ENCODE results near the gene KCP.

The KCP gene

DNA sequence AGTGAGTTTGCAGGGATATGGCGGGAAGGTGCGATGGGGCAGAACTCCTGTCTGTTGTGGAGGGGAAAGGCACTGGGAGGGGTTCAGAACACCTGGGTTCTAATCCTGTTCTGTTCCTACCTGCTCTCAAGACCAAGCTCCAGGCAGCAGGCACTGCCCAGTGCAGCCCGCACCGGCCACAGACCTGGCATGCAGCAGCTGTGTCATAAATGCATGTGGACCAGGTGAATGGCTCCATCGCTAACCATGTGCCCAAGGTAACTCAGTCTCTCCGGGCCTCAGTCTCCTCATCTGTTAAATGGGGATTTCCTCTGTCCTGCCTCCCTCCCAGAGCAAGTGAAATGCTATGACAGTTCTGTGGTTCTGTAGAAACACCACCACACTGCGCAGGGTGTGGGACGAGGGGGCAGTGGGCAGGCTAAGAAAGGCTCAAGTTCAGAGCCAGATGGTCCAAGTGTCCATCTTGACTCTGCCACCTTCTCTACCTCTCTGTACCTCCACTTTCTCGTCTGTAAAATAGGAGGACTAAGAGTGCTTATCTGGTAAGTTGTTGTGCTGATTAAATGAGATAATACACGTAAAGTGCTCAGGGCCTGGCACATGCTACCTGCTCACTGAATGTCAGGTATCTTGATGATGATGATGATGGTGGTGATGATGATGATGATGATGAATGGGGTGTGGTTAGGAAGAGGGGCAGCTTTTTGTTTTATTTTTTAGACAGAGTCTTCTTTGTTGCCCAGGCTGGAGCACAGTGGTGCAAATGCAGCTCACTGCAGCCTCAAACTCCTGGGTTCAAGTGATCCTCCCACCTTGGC lies 24.9 kb downstream of the KCP start:
- DNase-seq: no peak

DNA sequence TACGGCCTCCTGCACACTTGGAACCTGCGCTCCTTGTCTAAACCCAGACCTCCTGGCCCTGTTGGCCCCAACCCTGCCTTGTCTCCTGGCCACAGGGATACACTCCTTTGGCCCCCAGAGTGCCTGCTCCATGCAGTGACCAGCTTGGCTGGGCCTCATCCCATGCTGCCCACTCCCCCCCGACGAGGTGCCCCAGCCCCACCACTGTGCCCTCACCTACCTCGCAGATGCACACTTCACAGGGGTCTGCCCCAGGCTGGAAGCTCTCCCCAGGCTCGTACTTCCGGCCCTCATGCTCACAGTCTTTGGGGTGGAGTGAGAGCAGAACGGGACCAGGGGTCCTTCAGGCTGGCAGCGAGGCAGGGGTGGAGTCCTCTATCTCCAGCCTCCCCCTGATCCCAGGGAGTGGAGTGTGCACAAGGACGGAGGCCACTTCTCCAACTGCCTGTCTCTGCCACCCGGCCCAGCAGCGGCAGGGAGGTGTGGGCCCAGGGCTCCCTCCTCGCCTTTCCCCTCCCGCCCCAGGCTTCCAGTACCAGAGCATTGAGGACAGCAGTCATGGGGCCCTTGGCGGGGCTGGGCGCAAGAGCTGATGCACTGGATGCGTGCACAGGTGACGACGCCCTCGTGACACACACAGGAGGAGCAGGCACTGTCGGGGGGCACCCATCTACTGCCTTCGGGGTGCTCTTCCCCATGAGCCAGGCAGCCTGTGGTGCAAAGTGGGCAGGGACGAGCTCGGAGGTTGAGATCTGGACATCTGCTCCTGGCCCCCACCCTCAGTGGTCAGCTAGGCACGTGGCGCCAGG lies 25.7 kb downstream of the KCP start:
- no peak for DNase-seq

DNA sequence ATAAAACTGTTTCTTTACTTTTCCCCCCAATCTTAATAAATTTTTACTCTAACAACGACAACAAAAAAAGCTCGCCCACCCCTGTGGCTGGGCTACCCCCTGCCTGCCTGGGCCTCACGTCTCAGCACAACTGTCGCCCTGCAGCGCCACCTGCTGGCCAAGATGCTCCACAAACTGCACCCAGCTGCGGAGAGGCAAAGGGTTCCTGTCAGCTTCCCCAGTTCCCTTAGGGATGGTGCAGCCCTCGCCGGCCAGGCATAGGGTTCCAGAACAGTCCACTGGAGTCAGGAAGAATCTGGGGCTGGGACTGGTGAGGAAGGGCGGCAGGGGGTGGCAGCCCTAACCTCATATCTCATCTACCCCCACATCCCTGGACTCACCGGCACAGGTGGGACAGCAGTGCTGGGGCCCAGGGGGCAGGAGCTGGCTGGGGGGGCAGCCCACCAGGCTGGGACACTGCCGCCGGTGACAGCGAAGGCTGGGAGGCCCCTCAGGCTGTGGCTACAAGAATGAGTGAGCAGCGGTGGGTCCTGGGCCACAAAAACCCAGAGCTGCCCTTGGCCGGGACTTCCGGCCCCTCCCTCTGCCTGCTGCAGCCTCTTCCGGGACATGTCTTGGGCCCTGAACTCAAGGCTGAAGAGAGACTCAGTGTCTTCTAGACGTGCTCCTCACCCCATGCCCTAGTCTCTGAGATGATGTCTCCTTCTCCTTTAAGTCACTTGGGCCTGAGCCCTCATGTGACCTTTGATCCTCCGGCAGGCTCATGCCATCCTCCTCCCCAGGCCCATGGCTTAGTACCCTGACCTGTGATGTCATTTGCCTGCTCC lies 26.7 kb downstream of the KCP start:
- DNase-seq: peak; percentile 44

DNA sequence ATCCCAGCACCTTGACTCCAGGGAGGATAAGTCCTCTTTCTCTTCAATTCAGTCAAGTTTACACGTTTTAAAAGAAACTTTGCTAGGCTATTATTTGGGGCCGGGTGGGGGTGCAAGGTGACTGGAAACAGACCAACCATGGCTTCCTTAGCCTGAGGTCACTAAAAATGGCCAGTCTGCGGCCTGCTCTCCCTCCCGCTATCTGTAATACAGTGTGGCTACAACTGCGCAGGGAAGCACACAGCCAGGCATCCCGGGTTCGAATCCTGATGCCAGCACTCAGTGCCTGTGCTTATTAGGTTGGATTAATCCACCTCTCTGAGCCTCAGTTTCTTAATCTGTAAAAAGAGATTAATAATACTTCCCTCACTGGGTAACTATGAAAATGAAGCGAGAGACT lies 28.4 kb downstream of the KCP start:
- DNase-seq: no peak

DNA sequence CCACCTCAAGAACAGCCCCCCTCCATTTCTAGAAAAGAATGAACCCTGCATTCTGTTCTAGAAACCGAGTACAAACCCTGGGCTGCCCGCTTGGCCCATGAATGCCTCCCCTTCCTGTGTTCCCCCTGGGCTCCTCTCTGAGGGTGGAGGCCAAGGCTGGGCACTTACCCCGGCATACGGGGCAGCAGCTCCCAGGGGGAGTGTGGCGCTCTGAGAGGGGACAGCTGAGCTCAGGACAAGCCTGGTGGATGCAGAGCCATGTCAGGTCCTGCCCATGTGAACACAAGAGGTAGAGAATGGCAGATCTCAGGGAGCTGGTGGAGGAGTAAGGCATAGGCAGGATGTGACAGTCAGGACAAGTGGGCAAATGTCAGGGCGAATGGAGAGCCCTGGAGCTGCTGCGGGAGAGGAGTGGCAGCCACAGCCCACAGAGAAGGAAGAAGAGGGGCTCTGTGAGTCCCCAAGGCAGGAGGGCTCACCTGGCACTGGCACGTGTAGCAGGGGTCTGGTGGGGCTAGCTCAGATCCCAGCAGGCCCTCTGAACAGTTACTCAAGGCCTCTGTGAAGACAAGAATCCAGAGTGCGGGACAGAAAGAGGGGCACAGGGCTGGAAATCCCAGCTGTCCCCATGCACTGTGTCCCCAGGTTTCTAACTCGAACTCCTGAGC lies 28.9 kb downstream of the KCP start:
- no peak for DNase-seq

DNA sequence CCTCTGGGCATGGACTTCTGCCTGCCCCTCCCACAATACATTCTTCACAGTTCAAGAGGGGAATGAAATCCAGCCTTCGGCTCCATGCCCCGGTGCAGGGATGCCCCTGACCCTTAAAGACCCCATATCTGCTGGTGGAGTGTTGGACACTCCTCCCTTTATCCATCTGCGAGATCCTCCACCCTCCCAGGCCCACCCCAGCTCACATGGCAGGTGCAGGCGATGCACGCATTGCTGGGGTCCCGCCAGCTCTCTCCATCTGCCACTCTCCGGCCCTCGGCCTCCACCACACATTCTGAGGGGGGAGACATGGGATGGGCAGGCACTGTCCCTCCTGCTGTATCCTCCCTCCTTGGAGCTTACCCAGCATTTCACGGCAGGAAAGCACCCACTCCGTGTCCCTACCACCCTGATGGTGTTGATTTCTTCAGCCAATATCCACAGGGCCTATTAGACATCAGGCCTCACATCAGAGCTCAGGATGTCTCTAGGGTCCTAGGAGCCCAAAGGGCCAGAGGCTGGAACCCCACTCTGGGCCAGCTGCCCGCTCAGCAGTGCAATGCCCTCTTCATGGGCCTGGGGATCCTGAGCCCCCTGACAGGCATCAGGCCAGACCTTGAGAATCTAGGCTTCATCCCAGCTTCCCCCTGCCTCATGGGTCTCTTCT lies 29.6 kb downstream of the KCP start:
- DNase-seq: no peak

DNA sequence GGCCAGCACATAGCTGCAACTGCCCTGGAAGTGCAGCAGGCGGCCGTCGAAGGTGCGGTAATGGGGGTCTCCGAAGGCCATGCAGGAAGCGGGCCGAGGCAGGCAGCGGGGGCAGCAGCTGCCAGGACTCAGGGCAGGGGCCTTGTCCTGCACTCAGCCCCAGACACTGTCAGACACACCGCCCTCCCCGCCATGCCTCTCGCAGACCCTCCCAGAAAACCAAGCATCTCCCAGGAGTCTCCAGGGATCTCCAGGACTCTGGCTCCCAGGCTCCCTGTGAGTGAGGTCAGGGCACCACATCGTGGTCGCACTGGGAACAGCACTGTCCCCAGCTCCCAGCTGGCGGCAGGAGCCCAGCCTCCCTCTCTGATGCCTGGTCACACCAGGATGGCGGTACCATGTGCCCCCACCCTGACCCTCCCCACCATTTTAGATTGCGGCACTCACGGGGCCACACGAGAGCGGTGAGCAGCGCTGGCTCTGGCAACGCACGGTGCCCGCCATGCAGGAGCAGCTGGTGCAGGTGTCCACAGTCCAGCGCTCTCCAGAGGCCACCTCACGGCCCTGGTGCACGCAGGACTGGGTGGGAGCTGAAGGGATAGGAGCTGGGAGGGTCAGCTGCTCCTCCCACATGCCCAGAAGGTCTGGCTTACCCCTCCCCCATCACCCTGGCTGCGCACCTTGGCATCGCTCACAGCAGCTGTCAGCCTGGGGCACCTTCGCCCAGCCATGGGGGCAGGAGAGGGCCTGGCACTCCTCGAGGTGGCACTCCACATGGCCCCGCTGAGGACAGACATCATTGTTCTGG lies 30.4 kb downstream of the KCP start:
- DNase-seq: peak; percentile 55

DNA sequence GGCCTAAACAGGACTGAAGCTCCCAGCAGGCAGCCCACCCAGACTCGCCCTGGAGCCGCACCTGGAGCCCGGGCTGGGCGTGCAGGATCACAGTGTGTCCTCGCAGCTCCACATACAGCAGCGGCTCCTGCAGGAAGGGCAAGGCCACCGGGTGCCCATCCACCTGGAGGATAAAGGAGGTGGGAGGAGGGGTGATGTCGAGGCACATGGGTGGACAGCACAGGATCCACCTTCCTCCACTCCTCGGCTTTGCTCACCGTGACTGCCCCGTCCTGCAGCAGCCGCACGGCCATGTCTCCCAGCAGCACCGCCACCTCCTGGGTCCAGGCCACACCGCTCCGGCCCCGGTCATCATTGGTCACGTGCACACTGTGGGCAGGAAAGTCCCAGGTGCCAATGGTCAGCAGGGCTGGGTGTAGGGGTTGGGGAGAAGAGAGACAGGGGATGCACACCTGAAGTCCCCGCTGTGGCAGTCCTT lies 31.0 kb downstream of the KCP start:
- DNase-seq: no peak

DNA sequence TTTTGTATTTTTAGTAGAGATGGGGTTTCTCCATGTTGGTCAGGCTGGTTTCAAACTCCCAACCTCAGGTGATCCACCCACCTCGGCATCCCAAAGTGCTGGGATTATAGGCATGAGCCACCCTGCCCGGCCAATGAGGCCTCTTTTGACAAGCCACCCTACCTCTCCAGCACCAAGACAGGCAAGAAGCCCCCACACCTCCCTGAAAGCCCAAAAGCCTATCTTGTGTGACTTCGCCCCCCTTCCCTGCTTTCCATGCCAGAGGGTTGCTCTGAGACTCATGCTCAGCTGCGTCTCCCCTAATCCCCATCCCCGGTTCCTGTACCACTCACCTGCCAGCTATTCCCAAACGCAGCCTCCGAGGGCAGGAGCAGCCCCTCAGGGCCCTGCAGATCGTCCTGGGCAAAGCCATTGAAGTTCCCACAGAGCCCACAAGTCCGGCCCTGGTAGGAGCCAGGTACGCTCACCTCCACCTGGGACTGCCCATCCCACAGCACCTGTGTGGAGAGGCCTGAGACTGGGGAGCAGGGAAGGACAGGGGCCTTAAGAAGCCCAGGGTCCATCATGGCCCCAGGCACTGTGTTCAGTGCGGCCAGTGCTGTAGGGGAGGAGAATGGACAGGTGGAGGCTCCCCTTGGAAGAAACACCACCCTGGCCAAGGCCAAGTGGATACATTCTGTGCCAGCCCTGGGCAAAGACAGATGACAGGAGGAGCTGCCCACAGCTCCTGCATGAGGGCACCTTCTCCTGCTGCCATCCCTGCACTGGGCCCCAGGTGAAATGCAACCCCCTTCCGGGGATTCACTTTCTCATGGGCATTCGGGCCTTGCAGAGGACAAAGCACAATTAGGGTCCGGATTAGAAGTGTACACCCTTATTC lies 32.0 kb downstream of the KCP start:
- DNase-seq: no peak

DNA sequence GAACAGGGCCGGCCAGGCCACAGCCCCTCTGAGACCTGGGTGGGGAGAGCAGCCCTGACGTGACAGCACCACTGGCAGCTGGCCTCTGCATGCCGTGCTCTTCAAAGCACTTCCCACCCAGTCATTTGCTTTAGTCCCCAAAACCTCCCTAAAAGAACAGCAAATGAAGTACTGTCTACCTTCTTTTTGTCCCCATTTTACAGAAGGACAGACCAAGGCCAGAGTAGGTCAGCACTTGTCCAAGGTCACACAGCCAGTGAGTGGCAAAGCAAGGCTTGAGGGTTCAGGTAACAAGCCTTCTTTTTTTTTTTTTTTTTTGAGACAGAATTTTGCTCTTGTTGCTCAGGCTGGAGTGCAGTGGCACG lies 32.8 kb downstream of the KCP start:
- DNase-seq: no peak

DNA sequence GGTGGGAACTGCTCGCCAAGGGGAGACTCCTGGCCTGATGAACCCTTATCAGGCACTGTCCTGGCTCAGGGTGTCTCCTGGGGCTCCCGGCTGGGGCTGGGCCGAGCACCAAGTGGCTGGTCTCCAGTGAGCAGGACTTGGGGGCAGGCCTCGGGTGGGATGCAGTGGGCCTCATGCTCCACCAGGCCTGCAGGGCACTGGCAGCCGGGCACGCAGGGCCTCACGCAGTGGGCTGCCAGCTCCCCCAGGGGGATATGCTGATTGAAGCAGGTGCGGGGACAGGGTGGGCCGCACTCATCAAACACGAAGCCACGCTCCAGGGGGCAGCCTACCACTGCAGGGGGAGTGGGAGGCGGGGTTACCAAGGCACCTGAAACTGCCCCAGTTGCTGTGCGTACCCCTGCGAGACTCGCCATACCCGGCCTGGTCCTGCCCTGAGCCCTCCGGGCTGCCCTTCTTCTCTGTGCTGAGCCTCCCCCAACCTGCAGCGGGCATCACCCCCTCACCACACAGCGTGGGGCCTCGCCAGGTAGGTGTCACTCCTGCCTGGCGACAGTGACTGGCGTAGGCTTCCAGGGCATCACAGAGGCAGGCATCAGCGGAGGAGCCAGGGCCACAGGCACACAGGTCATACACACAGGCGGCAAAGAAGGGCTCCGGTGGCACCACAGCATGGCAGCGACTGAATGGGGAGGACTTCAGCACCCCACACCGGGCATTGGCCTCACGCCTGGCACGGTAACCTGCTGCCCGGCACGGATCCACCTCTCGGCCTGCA lies 33.3 kb downstream of the KCP start:
- DNase-seq: no peak

DNA sequence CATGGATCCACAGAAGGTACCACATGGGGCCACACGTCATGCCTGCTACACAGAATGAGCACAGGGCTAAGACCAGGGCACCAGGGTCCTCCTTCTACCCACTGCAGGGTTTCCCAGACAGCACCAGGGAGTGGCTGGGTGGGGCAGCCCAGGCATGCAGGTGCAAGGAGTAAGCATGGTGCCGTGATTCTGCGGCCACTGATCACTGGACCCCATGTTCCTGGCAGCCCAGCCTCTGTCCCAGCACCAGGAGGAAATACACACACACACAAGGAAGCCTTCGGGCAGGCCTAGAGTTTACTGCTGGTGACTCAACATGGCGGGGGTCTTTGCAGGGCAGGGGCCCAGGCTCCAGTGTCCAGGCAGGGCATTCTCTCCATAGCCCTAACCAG lies 33.9 kb downstream of the KCP start:
- DNase-seq: no peak

DNA sequence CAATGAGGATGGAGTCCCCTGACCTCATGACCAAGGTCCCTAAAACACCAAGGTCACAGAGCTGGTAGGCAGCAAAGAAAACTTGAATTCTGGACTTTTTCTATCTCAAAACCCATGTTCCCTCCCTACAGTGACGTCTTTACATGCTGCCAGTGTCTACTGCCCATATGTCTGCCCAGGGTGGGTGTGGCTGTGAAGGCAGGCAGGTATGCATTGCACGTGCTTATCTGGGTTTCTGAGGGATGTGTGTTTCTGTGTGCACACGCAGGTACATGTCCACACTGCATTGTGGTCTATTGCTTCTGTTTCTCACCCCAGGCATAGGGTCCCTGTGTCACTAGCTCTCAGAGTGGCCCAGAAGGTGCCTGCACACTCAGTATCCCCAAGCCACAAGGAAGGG lies 34.4 kb downstream of the KCP start:
- no peak for DNase-seq

DNA sequence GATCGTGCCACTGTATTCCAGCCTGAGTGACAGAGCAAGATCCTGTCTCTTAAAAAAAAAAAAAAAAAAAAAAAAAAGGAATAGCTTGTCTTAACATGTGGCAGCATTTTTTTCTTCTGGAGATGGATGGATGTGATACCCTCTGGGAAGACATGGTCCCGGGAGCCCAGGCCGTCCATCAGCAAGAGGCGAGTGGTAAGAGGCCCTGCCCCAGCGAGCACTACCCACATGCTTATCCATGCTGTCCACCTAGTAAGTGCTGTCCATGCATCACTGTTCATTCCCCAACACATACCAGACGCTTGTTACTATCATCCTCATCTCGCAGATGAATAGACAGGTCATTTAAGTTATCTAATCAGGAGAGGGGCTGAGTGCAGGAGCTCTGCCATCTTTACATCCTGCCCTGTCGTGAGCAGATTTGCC lies 35.0 kb downstream of the KCP start:
- DNase-seq: no peak

DNA sequence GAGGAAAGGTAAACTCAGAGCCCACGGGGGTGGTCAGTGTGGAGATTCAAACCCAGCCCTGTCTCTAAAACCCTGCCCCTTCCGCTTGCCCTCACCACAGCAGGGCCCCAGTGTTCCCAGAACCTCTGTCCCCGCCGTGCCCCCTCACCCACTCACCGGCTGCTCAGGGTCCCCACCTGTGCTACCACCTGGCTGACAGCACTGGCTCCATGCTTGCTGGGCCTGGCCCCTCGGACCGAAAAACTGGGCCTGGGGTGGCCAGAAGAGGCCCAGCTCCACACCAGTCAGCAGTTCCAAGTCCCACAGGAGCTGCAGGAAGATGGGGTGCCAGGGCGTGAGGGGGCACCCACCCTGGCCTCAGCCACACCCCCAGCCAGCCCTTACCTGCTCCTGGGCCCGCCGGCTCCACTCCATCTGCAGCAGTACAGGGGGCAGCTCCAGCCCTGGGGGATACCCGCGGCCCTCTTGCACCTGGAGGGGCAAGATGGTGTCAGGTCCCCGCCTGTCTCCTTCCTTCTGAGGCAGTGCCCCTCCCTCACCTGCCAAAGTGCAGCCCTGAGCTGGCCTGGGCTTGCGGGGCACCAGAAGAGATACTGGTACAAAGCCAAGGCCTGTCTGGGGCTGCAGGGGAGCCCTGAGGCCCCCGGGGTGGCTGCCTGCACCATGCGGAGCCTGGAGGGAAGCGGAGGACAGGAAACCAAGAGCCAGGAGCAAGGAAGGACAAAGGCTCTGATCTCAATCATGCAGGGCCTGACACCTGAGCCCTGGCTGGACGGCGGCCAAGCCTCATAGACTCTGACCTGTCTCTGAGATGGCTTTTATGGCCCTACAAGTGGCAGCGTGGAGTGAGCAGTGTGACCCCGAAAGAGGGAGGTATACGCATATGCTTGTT lies 36.1 kb downstream of the KCP start:
- DNase-seq: peak; percentile 85

DNA sequence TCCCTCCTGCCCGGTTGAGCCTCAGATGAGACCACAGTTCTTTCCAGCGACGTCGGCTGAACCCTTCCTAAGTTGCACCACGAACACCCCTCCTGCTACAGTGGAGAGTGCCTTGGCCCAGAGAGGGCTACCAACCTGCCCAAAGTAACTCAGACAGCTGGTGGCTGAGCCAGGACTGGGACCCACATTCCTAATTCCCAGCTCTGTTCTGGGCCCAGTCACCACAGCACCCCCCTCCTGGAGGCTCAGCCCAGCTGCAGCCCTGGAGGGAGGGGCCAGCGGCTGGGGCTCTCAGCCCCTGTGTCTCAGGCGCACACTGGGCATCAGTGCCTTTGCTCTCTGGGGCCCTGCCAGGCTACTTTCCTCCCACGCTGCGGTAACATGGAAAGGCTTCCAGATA lies 37.3 kb downstream of the KCP start:
- DNase-seq: no peak

DNA sequence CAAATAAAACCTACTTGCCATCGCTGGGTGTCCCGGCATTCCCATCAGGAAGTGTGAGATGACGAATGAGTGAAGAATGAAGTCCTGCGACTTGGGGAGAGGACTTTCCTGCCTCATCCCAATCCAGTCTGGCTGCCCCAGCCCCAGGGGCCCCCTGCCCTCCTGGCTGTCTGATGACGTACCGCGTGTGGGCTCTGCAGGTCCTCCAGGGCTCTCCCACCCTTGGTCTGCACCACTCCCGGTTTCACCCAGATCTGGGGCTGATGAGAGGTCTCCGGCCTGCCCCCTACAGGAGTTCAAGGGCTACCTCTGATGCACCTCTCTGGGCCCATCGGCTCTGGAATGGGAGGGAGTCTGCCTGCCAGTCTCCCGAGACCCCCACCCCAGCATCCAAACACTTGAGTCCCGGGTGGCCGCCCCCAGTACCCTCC lies 38.1 kb downstream of the KCP start:
- DNase-seq: no peak

DNA sequence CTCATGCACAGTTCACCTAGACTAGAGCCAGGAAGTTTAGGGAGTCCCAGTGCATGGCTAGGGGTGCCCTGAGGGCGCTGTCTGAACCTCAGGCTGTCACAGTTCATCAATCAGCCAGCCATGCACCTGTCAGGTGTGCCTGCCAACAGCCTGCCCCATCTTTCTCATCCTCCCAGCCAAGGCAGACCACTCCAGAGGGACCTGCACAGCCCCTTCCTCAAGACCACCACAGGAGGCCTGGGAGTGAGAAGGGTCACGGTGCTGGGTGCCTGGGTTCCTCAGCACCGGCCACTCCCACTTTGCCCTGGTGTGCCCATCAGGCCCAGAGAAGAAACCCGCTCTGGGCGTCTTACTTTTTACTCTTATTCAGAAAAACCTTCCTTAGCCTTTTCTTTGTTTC lies 39.5 kb downstream of the KCP start:
- no peak for DNase-seq

DNA sequence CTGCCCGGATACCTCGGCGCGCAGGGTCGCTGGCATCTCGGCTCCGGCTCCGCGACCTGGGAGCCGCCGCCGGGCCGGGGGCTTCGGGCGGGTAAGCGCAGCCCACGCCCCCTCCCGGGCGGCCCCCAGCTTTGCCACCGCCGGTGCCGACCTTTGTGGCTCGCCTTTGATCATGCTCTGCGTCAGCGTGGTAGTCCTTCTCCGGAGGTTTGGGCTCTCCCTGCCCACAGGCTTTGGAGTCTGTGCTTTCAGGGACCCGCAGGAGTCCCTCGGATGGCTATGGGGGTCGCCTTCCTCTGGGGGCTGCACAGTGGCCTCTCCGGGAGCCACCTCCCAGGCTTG lies 40.6 kb downstream of the KCP start:
- DNase-seq: no peak
